K562 (cell line): ENCODE measurements around the gene MBD6. TPM values are rescaled to one million over a fixed set of nuclear protein-coding genes. Genes with fewer than 3 reads are reported as not detected.

Experiments used
- BRD9 ChIP-seq: fragments of 450-650 bp; IDR thresholded peaks from 2 replicates; pipeline ENCODE4 v1.6.1; 2018; ENCODE audit warnings: low read depth; ENCODE audit not compliant: partially characterized antibody
- CBFB ChIP-seq: sonication (generic); formaldehyde crosslinking; IDR thresholded peaks from 2 replicates; pipeline ENCODE4 v1.4.0; 2020; ENCODE audit warnings: mild to moderate bottlenecking, missing genetic modification reagents
- HMG20B ChIP-seq: fragments of 250-450 bp; sonication (Bioruptor Pico); IDR thresholded peaks from 2 replicates; pipeline ENCODE4 v1.5.0; 2021; ENCODE audit warnings: mild to moderate bottlenecking
- KLF10 ChIP-seq: fragments of 250-450 bp; sonication (Bioruptor Pico); IDR thresholded peaks from 2 replicates; pipeline ENCODE4 v1.6.1; 2021; ENCODE audit warnings: matching md5 sums
- NFIX ChIP-seq: fragments of 250-450 bp; sonication (Bioruptor Pico); IDR thresholded peaks from 2 replicates; pipeline ENCODE4 v1.4.0; 2020; ENCODE audit warnings: low read depth, mild to moderate bottlenecking, moderate library complexity
- NR2C2 ChIP-seq, 2 experiments: fragments of 200-800 bp in 1 of 2; sonication (Bioruptor generic) in 1 of 2; sonication (generic) in 1 of 2; formaldehyde crosslinking in 1 of 2; IDR thresholded peaks; 2 replicates each; pipeline versions ENCODE4 v1.6.1 to v1.8.0; 2016 to 2022; ENCODE audit warnings: mild to moderate bottlenecking in 1 of 2, missing compliant biosample characterization in 1 of 2, missing genetic modification characterization in 1 of 2, missing genetic modification reagents in 1 of 2
- POLR2AphosphoS2 ChIP-seq: IDR thresholded peaks from 2 replicates; pipeline ENCODE4 v1.6.1; 2012; ENCODE audit warnings: low read length, improper control_type of control experiment
- TCF3 ChIP-seq: sonication (generic); formaldehyde crosslinking; IDR thresholded peaks from 2 replicates; pipeline ENCODE4 v1.4.0; 2020; ENCODE audit warnings: mild to moderate bottlenecking, missing genetic modification reagents
- TFE3 ChIP-seq: fragments of 450-650 bp; formaldehyde crosslinking; IDR thresholded peaks from 2 replicates; pipeline ENCODE4 v1.4.0; 2020; ENCODE audit warnings: mild to moderate bottlenecking, mixed read lengths
- ZBTB49 ChIP-seq: sonication (generic); formaldehyde crosslinking; IDR thresholded peaks from 2 replicates; pipeline ENCODE4 v1.8.0; 2022; ENCODE audit warnings: missing genetic modification reagents, mild to moderate bottlenecking, borderline replicate concordance
- ZFX ChIP-seq: sonication (generic); formaldehyde crosslinking; IDR thresholded peaks from 2 replicates; pipeline ENCODE4 v1.8.0; 2022; ENCODE audit warnings: mild to moderate bottlenecking, missing genetic modification reagents, moderate library complexity
- ZNF23 ChIP-seq: fragments of 250-450 bp; sonication (Bioruptor Pico); IDR thresholded peaks from 2 replicates; pipeline ENCODE4 v1.4.0; 2020; ENCODE audit warnings: mild to moderate bottlenecking
- ZNF239 ChIP-seq: fragments of 250-450 bp; sonication (Bioruptor Pico); IDR thresholded peaks from 2 replicates; pipeline ENCODE4 v1.4.0; 2020; ENCODE audit warnings: mild to moderate bottlenecking
- polyA plus RNA-seq, 8 experiments: library from polyadenylated mRNA; depleted of rRNA in 4 of 8; stranded (reverse) in 5 of 8; unstranded in 3 of 8; fragments of >200 nt; fragmentation: Nextera tagmentation in 2 of 8; fragmentation: Illumina TruSeq in 1 of 8; extraction: Ambion mirVana in 2 of 8; extraction: Trizol in 1 of 8; gene quantifications; 2 replicates each; pipeline versions ENCODE4 v1.2.1 to v1.2.3, GENCODE V29; 2011 to 2014; ENCODE audit warnings: inconsistent platforms in 1 of 8, missing spikeins in 1 of 8
- total RNA-seq, 7 experiments: library from RNA; depleted of rRNA in 6 of 7; stranded (reverse); fragments of >200 nt in 6 of 7; fragmentation: Illumina TruSeq in 2 of 7; extraction: Trizol in 2 of 7; gene quantifications; 2 replicates each; pipeline versions ENCODE4 v1.2.1 to v1.2.3, GENCODE V29; 2011 to 2021; ENCODE audit warnings: low replicate concordance in 1 of 7
- TF ChIP-seq, protein P1 (sequence below): fragments of 250-450 bp; sonication (Bioruptor Pico); IDR thresholded peaks from 2 replicates; pipeline ENCODE4 v1.5.1; 2021; ENCODE audit warnings: mild to moderate bottlenecking
- TF ChIP-seq, protein P2 (sequence below): sonication (generic); formaldehyde crosslinking; IDR thresholded peaks from 2 replicates; pipeline ENCODE4 v1.8.1; 2022; ENCODE audit warnings: missing genetic modification reagents

MBD6 gene
- total and polyA plus RNA-seq, 9 of the 15 experiments (the other 6 are each of a cell fraction or from before 2014, with no cell fraction given): 2.0 to 54.8 (median 3.8) TPM

DNA sequence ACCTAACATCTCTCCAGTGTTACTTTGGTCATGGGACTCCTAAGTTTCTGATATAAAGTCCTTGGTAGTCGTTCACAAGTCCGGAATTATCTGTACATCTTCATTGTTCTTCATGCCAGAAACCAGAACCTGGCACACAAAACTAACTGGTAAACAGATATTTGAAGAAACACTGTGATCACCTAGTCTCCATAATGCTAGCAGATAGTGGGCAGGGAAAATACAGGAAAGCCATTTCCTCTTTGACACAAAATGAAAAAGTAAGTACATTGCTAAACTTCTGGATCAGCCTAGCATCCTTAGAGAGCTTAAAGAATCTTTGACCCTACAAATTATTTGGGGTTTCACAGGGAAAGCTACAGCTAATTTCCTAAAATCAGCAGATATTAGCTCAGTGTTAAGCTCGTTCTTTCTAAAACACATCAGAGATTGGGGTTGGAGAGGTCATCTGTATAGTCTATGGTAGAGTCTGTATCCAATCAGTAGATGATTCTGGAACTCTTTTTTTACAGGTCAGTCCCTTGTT is 7.2 kb upstream of the MBD6 start (continued):
- TF ChIP-seq, protein P1, sequence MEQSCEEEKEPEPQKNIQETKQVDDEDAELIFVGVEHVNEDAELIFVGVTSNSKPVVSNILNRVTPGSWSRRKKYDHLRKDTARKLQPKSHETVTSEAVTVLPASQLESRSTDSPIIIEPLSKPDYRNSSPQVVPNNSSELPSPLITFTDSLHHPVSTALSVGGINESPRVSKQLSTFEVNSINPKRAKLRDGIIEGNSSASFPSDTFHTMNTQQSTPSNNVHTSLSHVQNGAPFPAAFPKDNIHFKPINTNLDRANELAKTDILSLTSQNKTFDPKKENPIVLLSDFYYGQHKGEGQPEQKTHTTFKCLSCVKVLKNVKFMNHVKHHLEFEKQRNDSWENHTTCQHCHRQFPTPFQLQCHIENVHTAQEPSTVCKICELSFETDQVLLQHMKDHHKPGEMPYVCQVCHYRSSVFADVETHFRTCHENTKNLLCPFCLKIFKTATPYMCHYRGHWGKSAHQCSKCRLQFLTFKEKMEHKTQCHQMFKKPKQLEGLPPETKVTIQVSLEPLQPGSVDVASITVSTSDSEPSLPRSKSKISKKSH (CRISPR knock-in tag): peak; percentile 16; the same call in 1 of the 2 replicates
- TF ChIP-seq TFE3 (no peak), ZBTB49 (CRISPR knock-in tag) (no peak), CBFB (CRISPR knock-in tag) (no peak), BRD9 (no peak), ZNF23 (CRISPR knock-in tag) (no peak), NFIX (CRISPR knock-in tag) (no peak), KLF10 (CRISPR knock-in tag) (0 out of 2 replicates have a peak, but pooled peaks have one; percentile 6), NR2C2 (CRISPR knock-in tag; IDR thresholded peaks at IDR 0.05) (no peak), NR2C2 (tag; IDR thresholded peaks at IDR 0.05) (0 out of 2 replicates have a peak, but pooled peaks have one; percentile 41), TCF3 (CRISPR knock-in tag) (no peak), POLR2AphosphoS2 (peak; percentile 41), ZNF239 (no peak), ZFX (CRISPR knock-in tag) (peak; percentile 22; the same call in 1 of the 2 replicates), HMG20B (CRISPR knock-in tag) (no peak)
- TF ChIP-seq, protein P2, sequence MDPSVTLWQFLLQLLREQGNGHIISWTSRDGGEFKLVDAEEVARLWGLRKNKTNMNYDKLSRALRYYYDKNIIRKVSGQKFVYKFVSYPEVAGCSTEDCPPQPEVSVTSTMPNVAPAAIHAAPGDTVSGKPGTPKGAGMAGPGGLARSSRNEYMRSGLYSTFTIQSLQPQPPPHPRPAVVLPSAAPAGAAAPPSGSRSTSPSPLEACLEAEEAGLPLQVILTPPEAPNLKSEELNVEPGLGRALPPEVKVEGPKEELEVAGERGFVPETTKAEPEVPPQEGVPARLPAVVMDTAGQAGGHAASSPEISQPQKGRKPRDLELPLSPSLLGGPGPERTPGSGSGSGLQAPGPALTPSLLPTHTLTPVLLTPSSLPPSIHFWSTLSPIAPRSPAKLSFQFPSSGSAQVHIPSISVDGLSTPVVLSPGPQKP: no peak
